ENCODE data around the gene NUDT3. TPM values are rescaled to one million over a fixed set of nuclear protein-coding genes. Genes with fewer than 3 reads are reported as not detected.
"Not testable (repeated sequence)": the region's sequence is repeated elsewhere in the genome, so short reads cannot be mapped to it uniquely, and the experiment has no call there.

Gene NUDT3
- 29.6 TPM for polyA plus RNA-seq (ENCODE audit: insufficient read length)

DNA sequence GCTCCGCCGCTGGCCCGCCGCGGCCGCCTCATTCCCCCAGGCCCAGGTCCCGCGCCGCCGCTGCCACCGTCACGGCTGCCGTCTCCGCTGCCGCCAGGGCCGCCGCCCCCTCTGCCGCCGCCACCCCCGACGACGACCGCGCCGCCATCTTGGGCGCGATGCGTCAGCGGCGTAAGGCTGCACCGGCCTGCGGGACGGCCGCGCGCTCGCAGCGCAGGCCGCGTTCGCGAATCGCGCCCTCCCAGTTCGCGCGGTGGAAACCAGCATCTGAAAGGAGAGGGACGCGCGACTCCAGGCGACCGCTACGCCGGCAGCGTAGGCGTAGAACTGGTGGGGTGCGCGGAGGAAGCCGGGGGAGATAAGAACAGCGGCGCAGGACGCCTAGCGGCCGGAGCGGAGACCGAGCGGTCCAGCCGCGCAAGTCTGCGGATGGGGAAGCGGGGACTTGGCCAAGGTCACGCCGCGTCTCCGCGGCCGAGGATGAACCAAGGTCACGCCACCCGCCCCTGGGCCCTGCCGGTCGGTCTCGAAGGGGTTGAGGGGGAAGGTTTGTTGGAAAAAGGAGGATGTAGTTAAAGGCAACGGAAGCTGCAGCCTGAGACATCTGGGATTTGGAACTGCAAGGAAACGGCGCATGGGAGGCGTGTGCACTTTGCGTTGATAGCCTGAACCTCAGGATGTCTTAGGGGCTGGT is at the start of gene NUDT3:
NUDT3 (minus strand) TSS at position 173 of the 694 bp plus-strand sequence. CDS start 307 bp downstream, outside the sequence.
- DNase-seq (ENCODE audit: low read depth), result peak; percentile 93

DNA sequence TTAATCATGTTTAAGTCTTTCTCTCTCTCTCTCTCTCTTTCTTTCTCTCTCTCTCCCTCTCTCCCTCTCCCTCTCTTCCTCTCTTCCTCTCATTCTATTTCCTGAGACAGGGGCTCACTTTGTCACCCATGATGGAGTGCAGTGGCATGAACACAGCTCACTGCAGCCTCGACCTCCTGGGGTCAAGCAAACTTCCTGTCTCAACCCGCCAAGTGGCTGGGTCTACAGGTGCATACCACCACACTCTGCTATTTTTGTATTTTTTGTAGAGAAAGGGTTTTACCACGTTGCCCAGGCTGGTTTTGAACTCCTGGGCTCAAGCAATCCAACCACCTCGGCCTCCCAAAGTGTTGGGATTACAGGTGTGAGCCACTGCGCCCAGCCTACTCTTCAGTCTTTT is 49.1 kb upstream of the NUDT3 start:
- DNase-seq (ENCODE audit: low read depth), result no peak

DNA sequence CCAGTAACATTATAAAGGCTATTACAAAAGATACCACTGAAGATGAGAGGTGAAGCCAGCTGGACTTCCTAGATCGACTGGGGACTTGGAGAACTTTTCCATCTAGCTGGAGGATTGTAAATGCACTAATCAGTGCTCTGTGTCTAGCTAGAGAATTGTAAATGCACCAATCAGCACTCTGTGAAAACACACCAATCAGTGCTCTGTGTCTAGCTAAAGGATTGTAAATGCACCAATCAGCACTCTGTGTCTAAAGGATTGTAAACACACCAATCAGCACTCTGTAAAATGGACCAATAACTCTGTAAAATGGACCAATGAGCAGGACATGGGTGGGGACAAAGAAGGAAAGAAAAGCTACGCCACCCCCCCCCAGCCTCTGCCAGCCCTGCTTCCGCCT is 47.0 kb upstream of the NUDT3 start:
- no peak for DNase-seq (ENCODE audit: low read depth)

DNA sequence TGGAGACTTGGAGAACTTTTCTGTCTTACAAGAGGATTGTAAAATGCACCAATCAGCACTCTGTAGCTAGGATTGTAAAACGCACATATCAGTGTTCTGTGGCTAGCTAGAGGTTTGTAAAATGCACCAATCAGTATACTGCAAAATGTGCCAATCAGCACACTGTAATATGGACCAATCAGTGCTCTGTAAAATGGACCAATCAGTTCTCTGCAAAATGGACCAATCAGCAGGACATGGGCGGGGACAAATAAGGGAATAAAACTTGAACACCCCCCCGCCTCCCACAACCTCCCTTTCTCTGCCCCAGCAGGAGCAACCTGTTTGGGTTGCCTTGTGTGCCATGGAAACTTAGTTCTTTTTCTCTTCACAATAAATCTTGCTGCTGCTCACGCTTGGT is 46.2 kb upstream of the NUDT3 start:
- no peak for DNase-seq (ENCODE audit: low read depth)

DNA sequence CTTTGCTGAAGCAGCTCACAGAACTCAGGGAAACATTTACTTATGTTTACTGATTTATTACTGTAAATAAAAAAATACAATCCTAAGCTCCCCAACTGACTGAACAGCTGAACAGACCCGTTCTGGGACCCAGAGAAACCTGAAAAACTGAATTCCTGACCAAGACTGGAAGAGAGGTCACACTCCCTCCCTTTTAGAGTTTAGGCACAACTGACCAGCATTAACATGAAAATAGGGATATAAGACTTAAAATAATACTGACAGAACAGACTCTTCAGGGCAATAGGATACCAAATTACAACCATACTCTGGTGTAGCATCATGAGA is 45.1 kb upstream of the NUDT3 start:
- no peak for DNase-seq (ENCODE audit: low read depth)

DNA sequence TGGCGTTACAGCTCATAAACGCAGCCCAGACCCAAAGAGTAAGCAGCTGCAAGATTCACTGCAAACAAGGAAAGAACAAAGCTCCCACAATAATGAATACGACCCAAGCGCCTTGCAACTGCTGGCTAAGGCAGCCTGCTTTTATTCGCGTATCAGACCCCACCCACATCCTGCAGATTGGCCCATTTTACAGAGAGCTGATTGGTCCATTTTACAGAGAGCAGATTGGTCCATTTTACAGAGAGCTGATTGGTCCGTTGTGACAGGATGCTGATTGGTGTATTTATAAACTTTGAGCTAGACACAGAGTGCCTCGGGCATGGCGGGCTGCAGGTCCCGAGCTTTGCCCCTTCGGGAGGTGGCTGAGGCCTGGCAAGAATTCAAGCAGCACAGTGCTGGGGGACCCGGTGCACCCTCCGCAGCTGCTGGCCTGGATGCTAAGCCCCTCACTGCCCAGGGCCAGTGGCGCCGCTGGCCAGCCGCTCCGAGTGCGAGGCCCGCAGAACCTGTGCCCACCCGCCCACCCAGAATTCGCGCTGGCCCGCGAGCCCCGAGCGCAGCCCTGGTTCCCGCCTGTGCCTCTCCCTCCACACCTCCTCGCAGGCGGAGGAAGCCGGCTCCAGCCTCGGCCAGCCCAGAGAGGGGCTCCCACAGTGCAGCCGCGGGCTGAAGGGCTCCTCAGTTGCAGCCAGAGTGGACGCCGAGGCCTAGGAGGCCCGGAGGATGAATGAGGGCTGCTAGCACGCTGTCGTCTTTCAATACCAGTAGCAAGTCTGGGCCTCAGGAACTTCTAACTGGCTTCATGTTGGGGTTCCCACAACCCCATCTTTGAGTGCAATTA is 44.6 kb upstream of the NUDT3 start:
- DNase-seq (ENCODE audit: low read depth), result no peak

DNA sequence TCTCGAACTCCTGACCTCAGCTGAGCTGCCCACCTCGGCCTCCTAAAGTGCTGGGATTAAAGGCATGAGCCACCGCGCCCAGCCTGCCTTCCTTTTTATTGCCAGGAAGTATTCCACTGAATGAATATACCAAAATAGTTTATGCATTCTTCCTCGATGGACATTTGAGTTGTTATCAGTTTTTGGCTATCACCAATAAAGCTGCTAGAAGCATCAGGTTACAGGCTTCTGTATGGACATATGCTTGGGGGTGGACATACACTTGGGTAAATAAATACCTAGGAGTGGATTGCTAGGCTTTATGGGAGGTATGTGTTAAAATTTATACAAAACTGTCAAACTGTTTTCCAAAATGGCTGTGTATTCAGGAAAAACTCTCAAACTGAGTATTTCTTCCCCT is 43.4 kb upstream of the NUDT3 start:
- DNase-seq (ENCODE audit: low read depth), result no peak

DNA sequence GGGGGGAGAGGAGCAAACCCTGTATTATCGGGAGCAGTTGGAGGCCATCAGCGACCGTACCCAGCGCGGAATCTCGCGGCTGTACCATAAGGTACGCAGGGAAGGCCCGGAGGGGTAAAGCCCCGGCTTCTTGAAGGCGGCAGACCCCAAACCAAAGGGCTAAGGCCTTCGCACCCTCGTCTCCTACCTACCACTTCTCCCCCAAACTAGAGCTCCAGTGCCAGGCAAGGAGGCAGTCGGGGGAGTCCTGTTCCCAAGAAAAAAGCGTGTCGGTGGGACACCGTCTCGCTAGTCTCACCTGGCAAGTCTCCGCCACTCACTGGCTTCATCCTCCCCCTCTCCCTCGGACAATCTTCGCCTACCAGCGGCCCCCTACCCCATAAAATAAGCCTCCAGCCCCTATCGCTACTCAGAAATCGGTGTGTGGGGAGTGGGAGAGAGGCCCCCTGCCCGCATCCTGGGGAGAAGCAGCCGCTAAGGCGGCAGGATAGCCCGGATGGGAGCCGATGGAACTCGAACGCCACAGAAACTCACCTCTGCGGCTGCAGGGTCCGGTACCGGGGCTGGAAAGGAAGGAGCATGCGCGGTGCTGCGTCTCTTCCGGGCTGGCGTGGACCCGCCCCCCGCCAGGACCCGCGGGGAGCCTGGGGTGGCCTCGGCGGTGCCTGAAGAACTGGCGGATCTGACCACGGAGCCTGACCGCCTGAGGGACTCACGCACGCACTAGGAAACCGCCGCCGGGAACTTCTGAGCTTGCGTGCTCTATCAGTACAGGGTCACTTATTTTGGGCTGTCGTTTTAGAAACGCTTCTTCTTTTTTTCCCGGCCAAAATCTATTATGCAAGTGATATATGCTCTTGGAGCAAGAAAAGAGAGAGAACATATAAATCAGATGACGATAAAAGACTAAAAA is 33.3 kb upstream of the NUDT3 start, which contains the start of gene RPS10:
RPS10 (minus strand) TSS at position 572 of the 913 bp plus-strand sequence. CDS start 848 bp downstream, outside the sequence.
- DNase-seq (ENCODE audit: low read depth), result peak; percentile 72

DNA sequence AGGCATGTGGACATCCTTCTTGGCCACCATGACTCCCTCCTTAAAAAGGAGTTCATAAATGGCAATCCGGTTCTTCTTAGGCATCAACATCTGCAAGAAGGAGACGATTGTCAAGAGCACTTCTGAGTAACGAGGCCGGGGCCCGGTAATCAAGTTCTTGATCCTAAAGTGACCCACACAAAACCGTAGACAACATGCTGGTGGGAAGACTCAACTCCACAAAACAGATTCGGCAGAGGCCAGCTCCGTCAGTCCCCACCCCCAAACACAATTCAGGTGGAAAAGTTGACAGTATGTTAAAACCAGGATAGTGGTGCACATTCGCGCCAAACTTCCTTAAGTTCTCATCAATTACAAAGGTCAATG is 32.6 kb upstream of the NUDT3 start:
- no peak for DNase-seq (ENCODE audit: low read depth)

DNA sequence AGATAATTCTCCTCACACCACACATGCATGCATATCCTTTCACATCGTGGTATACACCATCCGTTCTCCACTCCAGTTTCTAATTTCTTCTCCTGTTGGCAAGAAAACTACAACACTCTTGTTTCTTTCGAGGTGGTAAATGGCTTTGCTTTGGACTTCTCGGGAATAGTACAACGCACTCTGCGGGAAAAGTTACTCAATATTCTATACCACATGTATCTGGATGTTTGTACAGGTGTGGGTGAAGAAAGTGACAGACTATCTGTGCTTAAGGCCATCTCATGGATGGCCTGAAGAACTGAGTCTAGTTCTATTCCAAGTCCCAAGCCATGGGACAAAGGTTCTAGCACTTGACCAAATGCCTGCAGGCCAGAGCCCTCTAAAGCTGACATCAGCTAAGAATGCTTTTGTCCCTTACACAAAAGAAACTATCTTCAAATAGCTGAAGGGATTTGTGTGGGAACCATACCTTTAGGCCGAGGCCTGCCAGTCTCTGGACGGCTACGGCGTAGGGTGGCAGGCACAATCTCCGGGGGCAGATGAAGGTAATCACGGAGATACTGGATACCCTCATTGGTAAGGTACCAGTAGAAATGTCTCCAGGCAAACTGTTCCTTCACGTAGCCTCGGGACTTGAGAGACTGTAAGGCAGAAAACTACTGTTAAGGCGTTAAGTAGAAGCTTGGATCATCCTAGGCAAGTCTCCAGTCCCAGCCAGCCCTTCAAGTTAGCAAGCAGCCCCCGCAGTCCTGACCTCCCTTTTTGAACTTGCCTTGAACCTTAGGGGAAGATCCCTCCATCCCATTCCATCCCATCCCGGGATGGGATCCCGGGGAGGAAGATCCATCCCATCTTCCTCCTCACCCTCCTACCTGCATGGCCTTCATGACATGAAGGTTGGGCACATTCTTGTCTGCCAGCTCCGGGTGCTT is 32.0 kb upstream of the NUDT3 start:
- no peak for DNase-seq (ENCODE audit: low read depth)

DNA sequence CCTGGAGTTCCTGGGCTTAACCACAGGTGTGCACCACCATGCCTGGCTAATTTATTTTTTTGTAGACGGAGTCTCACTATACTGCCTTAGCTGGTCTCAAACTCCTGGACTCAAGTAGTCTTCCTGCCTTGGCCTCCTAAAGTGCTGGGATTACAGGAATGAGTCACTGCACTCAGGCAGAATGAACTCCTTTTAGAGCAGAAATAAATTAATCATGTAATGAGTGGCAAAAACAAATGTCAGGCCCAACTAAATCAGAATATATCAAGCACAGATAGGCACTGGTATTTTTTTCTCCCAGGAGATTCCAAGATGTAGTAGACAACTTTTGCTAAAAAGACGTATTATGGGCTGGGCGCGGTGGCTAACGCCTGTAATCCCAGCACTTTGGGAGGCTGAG is 30.8 kb upstream of the NUDT3 start:
- no peak for DNase-seq (ENCODE audit: low read depth)

DNA sequence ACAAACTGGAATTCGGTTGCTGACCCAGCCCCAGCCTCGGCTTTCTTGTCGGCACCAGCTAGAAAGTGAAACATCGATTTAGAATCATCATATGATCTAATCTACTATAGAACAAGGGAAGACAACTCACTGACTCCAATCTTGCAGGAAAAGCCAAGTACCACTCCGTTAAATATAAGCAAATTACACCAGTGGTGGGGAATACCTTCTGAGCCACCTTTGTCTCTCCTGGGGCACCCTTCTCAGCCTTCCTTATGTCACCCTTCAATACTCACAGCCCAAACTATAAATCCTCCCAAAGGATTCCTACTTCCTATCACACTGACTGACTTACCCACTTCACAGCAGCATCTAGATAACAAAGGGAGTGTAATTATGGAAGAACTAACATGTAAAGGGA is 25.9 kb upstream of the NUDT3 start:
- no peak for DNase-seq (ENCODE audit: low read depth)

DNA sequence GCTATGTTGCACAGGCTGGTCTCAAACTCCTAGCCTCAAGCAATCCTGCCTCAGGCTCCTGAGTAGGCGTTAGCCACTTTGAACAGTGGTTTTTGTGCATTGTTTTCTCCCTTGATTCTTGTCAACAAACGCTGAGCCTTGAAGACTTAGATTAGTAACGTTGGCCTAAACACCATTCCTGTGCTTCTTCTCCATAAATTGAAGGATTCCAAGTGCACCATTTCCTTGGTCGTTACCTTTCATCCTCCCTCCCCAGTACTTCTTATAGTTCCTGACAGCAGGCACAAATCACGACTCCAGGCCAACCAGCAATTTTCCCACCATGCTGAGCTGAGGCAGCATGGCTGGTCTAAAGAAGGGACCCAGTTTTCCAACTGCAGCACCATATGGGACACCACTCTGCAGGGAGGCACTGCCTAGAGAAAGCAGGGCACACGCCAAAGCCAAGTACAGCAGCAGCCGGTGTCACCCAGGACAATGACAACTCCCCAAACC is 24.5 kb upstream of the NUDT3 start:
- no peak for DNase-seq (ENCODE audit: low read depth)

DNA sequence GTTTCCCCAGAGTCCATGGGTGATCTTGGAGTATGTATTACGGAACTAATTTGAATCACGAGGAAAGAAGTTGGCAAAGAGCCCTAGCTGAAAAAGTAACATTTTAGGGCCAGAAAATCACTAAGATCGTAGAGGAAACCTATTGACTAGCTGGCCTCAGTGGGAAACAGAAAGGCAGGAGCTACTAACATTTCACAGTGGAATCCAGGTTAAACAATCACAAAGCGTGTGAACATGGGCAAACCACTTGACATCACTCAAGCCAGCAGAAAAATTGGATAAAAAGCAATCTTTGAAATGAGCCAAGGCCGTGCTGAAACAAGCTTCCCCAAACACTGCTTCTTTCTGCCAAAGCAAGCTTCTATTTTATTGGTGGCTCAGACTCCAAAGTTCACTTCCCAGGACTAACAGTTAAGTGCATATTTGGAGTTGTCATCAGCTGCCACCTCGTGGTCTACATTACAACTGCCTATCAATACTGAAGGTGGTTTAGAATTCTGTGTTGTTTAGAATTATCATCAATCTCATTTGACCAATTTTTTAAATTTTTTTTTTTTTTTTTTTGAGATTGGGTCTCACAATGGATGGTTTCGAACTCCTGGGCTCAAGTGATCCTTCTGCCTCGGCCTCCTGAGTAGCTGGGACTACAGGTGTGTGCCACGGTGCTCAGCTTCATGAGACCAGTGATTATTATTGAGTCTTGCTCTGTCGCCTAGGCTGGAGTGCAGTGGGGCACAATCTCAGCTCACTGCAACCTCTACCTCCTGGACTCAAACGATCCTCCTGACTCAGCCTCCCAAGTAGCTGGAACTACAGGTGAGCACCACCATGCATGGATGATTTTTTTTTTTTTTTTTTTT is 22.8 kb upstream of the NUDT3 start:
- DNase-seq (ENCODE audit: low read depth), result peak; percentile 79

DNA sequence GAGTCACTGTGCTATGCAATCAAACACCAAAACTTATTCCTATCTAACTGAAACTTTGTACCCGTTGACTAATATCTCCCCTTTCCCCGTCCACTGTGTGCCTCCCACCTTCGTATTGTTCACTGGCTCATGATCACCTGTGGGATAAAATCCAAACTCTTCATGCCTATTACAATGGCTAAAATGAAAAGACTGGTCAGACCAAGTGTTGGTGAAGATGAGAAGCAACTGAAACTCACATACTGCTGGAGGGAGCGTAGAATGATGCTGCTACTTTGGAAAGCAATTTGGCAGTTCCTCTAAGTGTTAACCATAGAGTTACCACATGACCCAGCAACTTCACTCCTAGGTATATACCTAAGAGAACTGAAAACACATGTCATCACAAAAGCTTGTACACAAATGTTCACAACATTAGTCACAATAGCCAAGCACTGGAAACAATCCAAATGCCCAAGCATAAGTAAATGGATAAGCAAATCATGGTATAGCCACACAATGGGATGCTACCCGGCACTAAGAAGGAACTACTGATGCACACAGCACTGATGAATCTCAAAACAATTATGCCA is 20.3 kb upstream of the NUDT3 start:
- no peak for DNase-seq (ENCODE audit: low read depth)

DNA sequence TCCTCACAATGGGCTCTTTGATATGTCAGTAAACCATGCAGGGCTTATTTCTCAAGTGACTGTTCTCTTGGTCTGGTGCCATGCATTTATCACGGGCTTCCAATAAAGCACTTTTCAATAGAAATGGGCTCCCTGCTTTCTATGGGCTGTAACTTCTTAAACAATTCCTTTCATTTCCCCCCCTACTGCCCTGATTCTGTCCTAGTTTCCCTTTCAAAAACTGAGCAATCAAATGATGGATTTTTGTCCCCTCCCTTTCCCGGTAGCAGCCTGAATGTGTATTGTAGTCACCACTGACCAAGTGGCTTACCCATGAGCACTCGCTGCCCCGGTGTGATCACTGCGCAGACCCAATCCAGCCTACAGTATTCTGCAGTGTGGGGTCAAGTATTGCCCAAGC is 19.5 kb upstream of the NUDT3 start:
- no peak for DNase-seq (ENCODE audit: low read depth)

DNA sequence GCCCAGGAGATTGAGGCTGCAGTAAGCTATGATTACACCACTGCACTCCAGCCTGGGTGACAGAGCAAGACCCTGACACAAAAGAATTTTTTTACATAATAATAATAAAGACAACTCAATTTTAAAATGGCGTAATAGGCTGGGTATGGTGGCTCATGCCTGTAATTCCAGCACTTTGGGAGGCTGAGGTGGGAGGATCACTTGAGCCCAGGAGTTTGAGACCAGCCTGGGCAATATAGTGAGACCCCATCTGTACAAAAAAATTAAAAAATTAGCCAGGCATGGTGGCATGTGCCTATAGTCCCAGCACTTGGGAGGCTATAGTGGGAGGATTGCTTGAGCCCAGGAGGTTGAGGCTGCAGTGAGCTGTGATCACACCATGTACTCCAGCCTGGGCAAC is 15.4 kb upstream of the NUDT3 start:
- not testable (repeated sequence) for DNase-seq (ENCODE audit: low read depth)

DNA sequence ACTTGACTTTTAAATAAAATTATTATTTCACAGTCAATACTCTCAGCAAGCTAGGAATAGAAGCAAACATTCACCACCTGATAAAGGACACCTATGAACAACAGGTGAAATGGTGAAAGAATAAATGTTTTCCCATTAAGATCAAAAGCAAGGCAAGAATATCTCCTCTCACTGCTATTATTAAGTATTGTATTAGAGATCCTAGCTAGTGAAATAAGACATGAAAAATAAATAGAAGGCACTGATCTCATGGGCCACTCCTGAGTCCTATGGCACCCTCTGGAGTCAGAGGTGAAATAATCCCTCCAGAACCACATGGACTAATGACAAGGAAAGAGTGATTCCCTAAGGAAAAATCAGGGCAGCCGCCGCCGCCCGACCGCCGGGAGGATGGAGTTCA is 4.0 kb upstream of the NUDT3 start:
- no peak for DNase-seq (ENCODE audit: low read depth)

DNA sequence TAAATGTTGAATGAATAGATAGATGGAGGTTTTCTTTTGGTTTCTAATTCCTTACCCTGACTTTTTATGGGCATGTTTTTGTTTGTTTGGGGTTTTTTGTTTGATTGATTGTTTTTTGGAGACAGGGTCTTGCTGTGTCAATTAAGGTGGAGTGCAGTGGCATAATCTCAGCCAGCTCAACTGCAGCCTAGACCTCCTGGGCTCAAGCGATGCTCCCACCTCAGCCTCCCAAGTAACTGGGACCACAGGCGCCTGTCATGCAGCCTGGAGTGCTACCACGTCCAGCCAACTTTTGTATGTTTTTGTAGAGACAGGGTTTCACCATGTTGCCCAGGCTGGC is 1.5 kb upstream of the NUDT3 start:
- DNase-seq (ENCODE audit: low read depth), result no peak

Data from forelimb muscle (tissue), 1 donor.